Measurements from ENCODE around the gene ANKRD17. TPM values are rescaled to one million over a fixed set of nuclear protein-coding genes. Genes with fewer than 3 reads are reported as not detected.

The ANKRD17 gene
- total RNA-seq, 4 donors from 2014 or later: 69.9 to 93.1 (median 74.3) TPM

DNA sequence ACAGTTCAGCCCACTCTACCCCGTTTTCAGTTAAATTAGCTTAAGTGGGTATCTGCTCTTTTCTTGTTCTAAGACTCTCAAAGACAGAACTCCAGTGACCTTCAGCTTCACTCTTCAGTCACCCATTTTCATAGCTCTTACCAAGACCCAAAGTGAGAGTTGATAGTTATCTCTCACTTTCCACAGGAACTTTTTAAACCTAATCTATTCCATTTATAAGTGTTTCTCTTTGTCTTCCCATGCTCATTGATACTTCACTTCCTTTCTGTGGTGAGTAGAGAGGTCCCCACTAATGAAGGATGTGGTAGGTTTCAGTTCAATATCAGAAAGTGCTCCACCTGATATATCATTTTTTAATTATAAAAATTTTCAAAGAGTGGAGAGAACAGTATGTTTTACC lies 222.5 kb downstream of the ANKRD17 start:
- TF ChIP-seq, protein P1, sequence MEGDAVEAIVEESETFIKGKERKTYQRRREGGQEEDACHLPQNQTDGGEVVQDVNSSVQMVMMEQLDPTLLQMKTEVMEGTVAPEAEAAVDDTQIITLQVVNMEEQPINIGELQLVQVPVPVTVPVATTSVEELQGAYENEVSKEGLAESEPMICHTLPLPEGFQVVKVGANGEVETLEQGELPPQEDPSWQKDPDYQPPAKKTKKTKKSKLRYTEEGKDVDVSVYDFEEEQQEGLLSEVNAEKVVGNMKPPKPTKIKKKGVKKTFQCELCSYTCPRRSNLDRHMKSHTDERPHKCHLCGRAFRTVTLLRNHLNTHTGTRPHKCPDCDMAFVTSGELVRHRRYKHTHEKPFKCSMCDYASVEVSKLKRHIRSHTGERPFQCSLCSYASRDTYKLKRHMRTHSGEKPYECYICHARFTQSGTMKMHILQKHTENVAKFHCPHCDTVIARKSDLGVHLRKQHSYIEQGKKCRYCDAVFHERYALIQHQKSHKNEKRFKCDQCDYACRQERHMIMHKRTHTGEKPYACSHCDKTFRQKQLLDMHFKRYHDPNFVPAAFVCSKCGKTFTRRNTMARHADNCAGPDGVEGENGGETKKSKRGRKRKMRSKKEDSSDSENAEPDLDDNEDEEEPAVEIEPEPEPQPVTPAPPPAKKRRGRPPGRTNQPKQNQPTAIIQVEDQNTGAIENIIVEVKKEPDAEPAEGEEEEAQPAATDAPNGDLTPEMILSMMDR (IDR thresholded peaks at IDR 0.05): no peak
- no peak for TF ChIP-seq POLR2AphosphoS5 (IDR thresholded peaks at IDR 0.05)
- TF ChIP-seq POLR2A (IDR thresholded peaks at IDR 0.05): no peak
- no peak for TF ChIP-seq EP300 (IDR thresholded peaks at IDR 0.05; ENCODE audit: low read depth)
- Histone ChIP-seq H3K9me3 (peaks cover 0 to 7% of the 10 kb centered on the region in 2 donors), H3K4me1 (no peaks in the 10 kb centered on the region), H3K27me3 (no peaks in the 10 kb centered on the region), H3K36me3 (no peaks in the 10 kb centered on the region), H3K4me3 (no peak overlapping the region), H3K27ac (no peak overlapping the region)
- in situ Hi-C loops (cut with MboI; ENCODE audit: low pct_ligation_motif_present in 1 of 4, low pct_unique_long_range_greater_than_20kb in 1 of 4, low sequenced_read_pairs in 3 of 4) (no loop called here), intact Hi-C loops (cut with DNase I; ENCODE audit: low total_unique reads) (no loop called here)
- 50 to 75% methylated on average over 1 of the region's 1 CpG for WGBS, 2 donors (ENCODE audit: low coverage in 1 of 2)
- no peak for DNase-seq

- TF ChIP-seq, protein P1 (IDR thresholded peaks at IDR 0.05): no peak
- TF ChIP-seq EP300 (IDR thresholded peaks at IDR 0.05; ENCODE audit: low read depth): no peak
- TF ChIP-seq POLR2AphosphoS5 (IDR thresholded peaks at IDR 0.05): no peak
- no peak for TF ChIP-seq POLR2A (IDR thresholded peaks at IDR 0.05)
- H3K27ac ChIP-seq: no peak overlapping the region
- H3K9me3 ChIP-seq: peaks cover 0 to 7% of the 10 kb centered on the region in 2 donors
- no peaks in the 10 kb centered on the region for H3K4me1 ChIP-seq
- no peaks in the 10 kb centered on the region for H3K36me3 ChIP-seq
- no peak for DNase-seq
- WGBS, 2 donors (ENCODE audit: low coverage in 1 of 2): 85 to 100% methylated on average over 1 to 2 of the region's 2 CpGs
- H3K27me3 ChIP-seq: no peaks in the 10 kb centered on the region
- H3K4me3 ChIP-seq: no peak overlapping the region
- intact Hi-C loops (cut with DNase I; ENCODE audit: low total_unique reads): no loop called here
- in situ Hi-C loops (cut with MboI; ENCODE audit: low pct_ligation_motif_present in 1 of 4, low pct_unique_long_range_greater_than_20kb in 1 of 4, low sequenced_read_pairs in 3 of 4): no loop called here
These were observed 223.7 kb downstream of the ANKRD17 start for GRCh38 chr4:73034896-73035295.

DNA sequence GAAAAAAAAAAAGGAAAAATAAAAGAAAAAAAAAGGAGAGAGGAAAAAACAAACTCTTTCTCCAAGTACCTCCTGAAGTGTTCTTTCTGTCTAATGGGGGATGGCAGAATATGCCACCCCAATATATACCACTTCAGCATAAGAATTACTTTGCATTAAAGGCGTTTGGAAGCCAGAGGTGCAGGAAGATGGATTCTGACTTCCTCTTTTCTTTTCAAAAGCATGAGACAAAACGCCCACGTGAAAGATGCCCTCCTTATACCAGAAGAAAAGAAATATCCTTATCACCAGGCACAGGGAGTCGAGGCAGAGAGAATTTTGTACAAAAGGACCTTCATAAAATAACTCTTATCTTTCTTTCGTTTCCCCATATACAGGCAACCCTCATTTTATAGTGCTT lies 230.0 kb downstream of the ANKRD17 start:
- no peak for DNase-seq
- Histone ChIP-seq H3K9me3 (no peaks in the 10 kb centered on the region), H3K36me3 (no peaks in the 10 kb centered on the region), H3K4me3 (no peak overlapping the region), H3K27ac (no peak overlapping the region), H3K27me3 (no peaks in the 10 kb centered on the region), H3K4me1 (peaks cover 0 to 8% (median 3%) of the 10 kb centered on the region in 4 donors)
- intact Hi-C loops (cut with DNase I; ENCODE audit: low total_unique reads) (loop anchor here (10.0 kb wide), 1 partner anchor 524 kb away; no protein-coding TSS in a partner anchor), in situ Hi-C loops (cut with MboI; ENCODE audit: low pct_ligation_motif_present in 1 of 4, low pct_unique_long_range_greater_than_20kb in 1 of 4, low sequenced_read_pairs in 3 of 4) (no loop called here)
- TF ChIP-seq EP300 (IDR thresholded peaks at IDR 0.05; ENCODE audit: low read depth) (no peak), POLR2AphosphoS5 (IDR thresholded peaks at IDR 0.05) (no peak), POLR2A (IDR thresholded peaks at IDR 0.05) (no peak)
- TF ChIP-seq, protein P1 (IDR thresholded peaks at IDR 0.05): no peak
- WGBS, 2 donors (ENCODE audit: low coverage in 1 of 2): 29 to 40% methylated on average over 4 to 5 of the region's 5 CpGs

Small RNA genes lying within 50 kb of the gene (small RNA-seq; reads per million reads assigned to genes)
- gene RF00334 (0 reads per million in 4 donors), gene RNU6ATAC5P (0 reads per million in 4 donors)

Other genes with a start within 250 kb of the ANKRD17 start
- gene COX18, start 189.1 kb downstream of the ANKRD17 start, total RNA-seq: 10 to 100 TPM; 10.9 to 20.1 (median 18.4) TPM
- under 1 TPM in 1 of 4 donors, not detected in 3; 0.64 TPM for gene ALB, start 145.5 kb upstream of the ANKRD17 start, total RNA-seq
- not detected for gene AFP, start 177.4 kb upstream of the ANKRD17 start, total RNA-seq
- gene AFM, start 222.9 kb upstream of the ANKRD17 start, total RNA-seq: not detected

All from transverse colon (tissue), 4 donors.